ENCODE results near the gene EGFLAM. TPM values are rescaled to one million over a fixed set of nuclear protein-coding genes. Genes with fewer than 3 reads are reported as not detected.

Gene EGFLAM
- total RNA-seq (2014; rRNA removed; shearing (Covaris generic)) = 0.50 and 1.9 TPM in 2 replicates
- 0.24 TPM in 1 of 2 replicates, not detected in the other for polyA plus RNA-seq (2016; fragmentation: Nextera tagmentation; extraction: Ambion mirVana)
- long read RNA-seq = 0 reads

DNA sequence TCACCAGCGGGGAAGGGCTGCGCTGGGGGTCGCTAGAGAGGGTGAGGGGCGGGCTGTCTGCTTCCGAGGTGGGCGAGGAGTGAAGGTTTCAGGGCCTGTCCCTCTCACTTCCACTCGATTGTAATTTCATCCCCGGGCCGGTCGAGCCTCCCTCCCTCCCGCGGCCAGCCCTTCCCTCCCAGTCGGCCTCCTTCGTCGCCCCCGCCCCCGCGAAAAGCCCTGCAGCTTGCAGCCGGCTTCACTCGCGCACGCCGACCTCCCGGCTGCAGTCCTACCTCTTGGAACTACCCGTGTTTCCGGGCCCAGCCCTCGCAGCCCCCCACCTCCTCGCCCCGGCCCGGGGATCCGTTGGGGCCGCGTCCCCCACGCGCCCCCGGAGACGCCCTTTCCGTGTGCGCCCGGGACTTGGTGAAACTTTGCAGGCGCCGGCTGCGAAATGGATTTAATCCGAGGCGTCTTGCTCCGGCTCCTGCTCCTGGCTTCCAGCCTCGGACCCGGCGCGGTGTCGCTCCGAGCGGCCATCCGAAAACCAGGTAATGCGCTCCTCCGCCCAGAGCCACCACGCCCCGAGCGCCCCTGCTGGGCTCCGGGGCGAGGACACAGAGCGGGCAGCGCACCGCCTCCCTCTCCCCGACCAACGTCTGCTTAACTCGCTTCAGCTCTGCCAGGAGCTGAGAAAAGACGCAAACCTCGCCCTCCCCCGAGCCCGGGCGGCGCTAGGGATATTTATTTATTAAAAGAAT is at the start of gene EGFLAM:
Gene EGFLAM (plus strand): TSS at position 241 of the 743 bp plus-strand sequence. CDS start 196 bp downstream, at position 437.
- Histone ChIP-seq H2AFZ (peak within 1 kb of the TSS; percentile 99), H3K4me3 (peak within 1 kb of the TSS; percentile 91), H3K9me2 (ENCODE audit: insufficient read depth) (no peaks in the 10 kb centered on the region), H4K20me1 (replicated peaks; ENCODE audit: insufficient read depth) (0 out of 2 replicates have a peak, but pooled peaks cover 4% of the 10 kb centered on the region), H3K36me3 (ENCODE audit: insufficient read depth) (no peaks in the 10 kb centered on the region), H3K4me2 (peak within 1 kb of the TSS; percentile 95), H3K4me1 (ENCODE audit: insufficient read depth) (peaks cover 13% of the 10 kb centered on the region), H3F3A (replicated peaks; ENCODE audit: low read depth) (peaks cover 4% of the 10 kb centered on the region; the same call in 1 of the 2 replicates), H3K27ac (ENCODE audit: low read depth) (no peak within 1 kb of the TSS), H3K27me3 (ENCODE audit: insufficient read depth) (peaks cover 90% of the 10 kb centered on the region), H3K79me2 (replicated peaks; ENCODE audit: insufficient read depth) (no peaks in the 10 kb centered on the region)
- peaks cover 49% of the 10 kb centered on the region for H3K27me3 Mint-ChIP-seq (ENCODE audit: insufficient read depth, low read depth, poor library complexity)
- H3K4me3 Mint-ChIP-seq = peak within 1 kb of the TSS; percentile 79
- TF ChIP-seq, protein P1, sequence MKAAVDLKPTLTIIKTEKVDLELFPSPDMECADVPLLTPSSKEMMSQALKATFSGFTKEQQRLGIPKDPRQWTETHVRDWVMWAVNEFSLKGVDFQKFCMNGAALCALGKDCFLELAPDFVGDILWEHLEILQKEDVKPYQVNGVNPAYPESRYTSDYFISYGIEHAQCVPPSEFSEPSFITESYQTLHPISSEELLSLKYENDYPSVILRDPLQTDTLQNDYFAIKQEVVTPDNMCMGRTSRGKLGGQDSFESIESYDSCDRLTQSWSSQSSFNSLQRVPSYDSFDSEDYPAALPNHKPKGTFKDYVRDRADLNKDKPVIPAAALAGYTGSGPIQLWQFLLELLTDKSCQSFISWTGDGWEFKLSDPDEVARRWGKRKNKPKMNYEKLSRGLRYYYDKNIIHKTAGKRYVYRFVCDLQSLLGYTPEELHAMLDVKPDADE (IDR thresholded peaks at IDR 0.05) = no peak
- TF ChIP-seq EZH2 (IDR thresholded peaks at IDR 0.05; ENCODE audit: low read depth, unreplicated experiment) = peak; percentile 23
- TF ChIP-seq, protein P2, sequence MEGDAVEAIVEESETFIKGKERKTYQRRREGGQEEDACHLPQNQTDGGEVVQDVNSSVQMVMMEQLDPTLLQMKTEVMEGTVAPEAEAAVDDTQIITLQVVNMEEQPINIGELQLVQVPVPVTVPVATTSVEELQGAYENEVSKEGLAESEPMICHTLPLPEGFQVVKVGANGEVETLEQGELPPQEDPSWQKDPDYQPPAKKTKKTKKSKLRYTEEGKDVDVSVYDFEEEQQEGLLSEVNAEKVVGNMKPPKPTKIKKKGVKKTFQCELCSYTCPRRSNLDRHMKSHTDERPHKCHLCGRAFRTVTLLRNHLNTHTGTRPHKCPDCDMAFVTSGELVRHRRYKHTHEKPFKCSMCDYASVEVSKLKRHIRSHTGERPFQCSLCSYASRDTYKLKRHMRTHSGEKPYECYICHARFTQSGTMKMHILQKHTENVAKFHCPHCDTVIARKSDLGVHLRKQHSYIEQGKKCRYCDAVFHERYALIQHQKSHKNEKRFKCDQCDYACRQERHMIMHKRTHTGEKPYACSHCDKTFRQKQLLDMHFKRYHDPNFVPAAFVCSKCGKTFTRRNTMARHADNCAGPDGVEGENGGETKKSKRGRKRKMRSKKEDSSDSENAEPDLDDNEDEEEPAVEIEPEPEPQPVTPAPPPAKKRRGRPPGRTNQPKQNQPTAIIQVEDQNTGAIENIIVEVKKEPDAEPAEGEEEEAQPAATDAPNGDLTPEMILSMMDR (conservative IDR thresholded peaks at IDR 0.05; ENCODE audit: low read depth in 2 of 2) = 0 out of 4 replicates have a peak, but pooled peaks have one; percentile 8 to 12
- no peak within 1 kb of the TSS for H3K27ac Mint-ChIP-seq
- H3K9me3 Mint-ChIP-seq = no peaks in the 10 kb centered on the region
- H3K4me1 Mint-ChIP-seq = peaks cover 18% of the 10 kb centered on the region
- DNase-seq (ENCODE audit: low spot score) = peak; percentile 82
- H3K36me3 Mint-ChIP-seq (ENCODE audit: low read depth) = no peaks in the 10 kb centered on the region
- peak; percentile 87 for ATAC-seq

DNA sequence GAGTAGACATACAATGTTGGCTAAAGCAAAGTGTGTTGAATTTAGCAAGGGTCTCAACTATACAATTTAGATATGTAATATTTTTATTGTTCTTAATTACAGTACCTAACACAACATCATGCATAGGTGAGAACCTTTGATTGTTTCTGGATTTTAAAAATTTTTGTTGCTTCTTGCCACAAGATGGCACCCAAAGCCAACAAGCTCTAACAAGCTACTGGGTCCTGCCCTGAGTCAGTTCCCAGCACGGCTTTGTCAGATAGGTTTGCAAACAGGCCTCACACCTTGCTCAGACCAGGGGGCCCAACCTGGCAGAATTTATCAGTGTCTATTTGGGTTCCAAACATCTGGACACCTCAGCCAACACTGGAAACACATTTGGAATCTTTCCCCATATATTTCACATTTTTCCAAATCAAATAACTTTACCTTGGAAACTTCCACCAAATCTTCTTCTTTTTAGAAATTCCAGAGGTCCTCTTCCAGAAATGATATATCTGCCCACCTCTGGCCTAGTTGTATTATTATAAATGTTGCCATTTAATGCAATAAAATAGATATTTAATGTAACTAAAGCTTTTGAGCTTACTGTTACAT is 49.5 kb upstream of the EGFLAM start:
- Histone ChIP-seq H3K9me2 (ENCODE audit: insufficient read depth) (no peaks in the 10 kb centered on the region; the same call in 1 of the 2 replicates), H3K4me3 (no peak overlapping the region), H3K27me3 (ENCODE audit: insufficient read depth) (no peaks in the 10 kb centered on the region), H3F3A (replicated peaks; ENCODE audit: low read depth) (no peaks in the 10 kb centered on the region), H4K20me1 (replicated peaks; ENCODE audit: insufficient read depth) (no peaks in the 10 kb centered on the region), H3K79me2 (replicated peaks; ENCODE audit: insufficient read depth) (no peaks in the 10 kb centered on the region), H3K27ac (ENCODE audit: low read depth) (no peak overlapping the region), H3K4me2 (no peak overlapping the region), H3K4me1 (ENCODE audit: insufficient read depth) (no peaks in the 10 kb centered on the region; the same call in 1 of the 2 replicates), H3K36me3 (ENCODE audit: insufficient read depth) (no peaks in the 10 kb centered on the region), H2AFZ (no peak overlapping the region)
- DNase-seq (ENCODE audit: low spot score) = peak; percentile 80
- Mint-ChIP-seq H3K4me1 (peaks cover 5% of the 10 kb centered on the region; the same call in 1 of the 3 replicates), H3K36me3 (ENCODE audit: low read depth) (no peaks in the 10 kb centered on the region), H3K9me3 (no peaks in the 10 kb centered on the region; the same call in 2 of the 3 replicates), H3K27me3 (ENCODE audit: insufficient read depth, low read depth, poor library complexity) (peaks cover 5% of the 10 kb centered on the region), H3K27ac (no peak overlapping the region), H3K4me3 (no peak overlapping the region)
- TF ChIP-seq, protein P3, sequence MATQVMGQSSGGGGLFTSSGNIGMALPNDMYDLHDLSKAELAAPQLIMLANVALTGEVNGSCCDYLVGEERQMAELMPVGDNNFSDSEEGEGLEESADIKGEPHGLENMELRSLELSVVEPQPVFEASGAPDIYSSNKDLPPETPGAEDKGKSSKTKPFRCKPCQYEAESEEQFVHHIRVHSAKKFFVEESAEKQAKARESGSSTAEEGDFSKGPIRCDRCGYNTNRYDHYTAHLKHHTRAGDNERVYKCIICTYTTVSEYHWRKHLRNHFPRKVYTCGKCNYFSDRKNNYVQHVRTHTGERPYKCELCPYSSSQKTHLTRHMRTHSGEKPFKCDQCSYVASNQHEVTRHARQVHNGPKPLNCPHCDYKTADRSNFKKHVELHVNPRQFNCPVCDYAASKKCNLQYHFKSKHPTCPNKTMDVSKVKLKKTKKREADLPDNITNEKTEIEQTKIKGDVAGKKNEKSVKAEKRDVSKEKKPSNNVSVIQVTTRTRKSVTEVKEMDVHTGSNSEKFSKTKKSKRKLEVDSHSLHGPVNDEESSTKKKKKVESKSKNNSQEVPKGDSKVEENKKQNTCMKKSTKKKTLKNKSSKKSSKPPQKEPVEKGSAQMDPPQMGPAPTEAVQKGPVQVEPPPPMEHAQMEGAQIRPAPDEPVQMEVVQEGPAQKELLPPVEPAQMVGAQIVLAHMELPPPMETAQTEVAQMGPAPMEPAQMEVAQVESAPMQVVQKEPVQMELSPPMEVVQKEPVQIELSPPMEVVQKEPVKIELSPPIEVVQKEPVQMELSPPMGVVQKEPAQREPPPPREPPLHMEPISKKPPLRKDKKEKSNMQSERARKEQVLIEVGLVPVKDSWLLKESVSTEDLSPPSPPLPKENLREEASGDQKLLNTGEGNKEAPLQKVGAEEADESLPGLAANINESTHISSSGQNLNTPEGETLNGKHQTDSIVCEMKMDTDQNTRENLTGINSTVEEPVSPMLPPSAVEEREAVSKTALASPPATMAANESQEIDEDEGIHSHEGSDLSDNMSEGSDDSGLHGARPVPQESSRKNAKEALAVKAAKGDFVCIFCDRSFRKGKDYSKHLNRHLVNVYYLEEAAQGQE (IDR thresholded peaks at IDR 0.05; ENCODE audit: unreplicated experiment) = no peak
- TF ChIP-seq, protein P2 (conservative IDR thresholded peaks at IDR 0.05; ENCODE audit: low read depth in 2 of 2) = peak; percentile 73 to 83
- TF ChIP-seq POLR2AphosphoS5 (IDR thresholded peaks at IDR 0.05; ENCODE audit: low read depth) = no peak
- ATAC-seq = peak; percentile 91

Data from GM23338 (cell line).